NCI-H1694 treated with DMSO at 0.1 percent for 48 hours (cell line): ENCODE measurements around the gene SLC41A2.
"Not testable (repeated sequence)": the region's sequence is repeated elsewhere in the genome, so short reads cannot be mapped to it uniquely, and the experiment has no call there.

ENCODE experiments used
- DNase-seq: peaks from one replicate; lab custom pipeline; 2025; lab: John Stamatoyannopoulos, UW

The SLC41A2 gene

DNA sequence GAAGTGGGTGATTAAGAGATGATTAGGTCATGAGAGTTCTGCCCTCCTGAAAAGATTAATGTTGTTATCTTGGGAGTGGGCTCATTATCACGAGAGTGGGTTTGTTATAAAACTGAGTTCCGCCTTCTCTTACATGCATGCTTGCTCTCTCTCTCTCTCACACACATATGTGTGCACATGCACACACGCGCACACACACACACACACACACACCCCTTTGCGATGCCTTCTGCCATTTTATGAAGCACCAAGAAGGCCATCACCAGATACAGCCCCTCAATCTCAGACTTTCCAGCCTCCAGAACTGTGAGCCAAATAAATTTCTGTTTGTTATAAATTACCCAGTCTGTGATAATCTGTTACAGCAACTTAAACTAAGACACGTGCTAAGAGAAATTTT is 5.7 kb upstream of the SLC41A2 start:
- no peak for DNase-seq

DNA sequence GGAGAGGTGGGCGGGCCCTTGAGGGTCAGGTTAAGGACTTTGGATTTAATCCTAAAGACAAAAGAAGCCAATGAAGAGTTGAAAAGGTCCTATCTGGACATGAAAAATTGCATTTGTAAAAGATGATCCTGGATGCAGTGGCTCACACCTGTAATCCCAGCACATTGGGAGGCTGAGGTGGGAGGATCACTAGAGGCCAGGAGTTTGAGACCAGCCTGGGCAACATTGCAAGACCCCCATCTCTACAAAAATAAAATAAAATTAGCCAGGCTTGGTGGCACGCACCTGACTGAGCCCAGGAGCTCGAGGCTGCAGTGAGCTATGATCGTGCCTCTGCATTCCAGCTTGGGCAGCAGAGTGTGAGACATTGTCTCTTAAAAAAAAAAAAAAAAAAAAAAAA is 2.4 kb upstream of the SLC41A2 start:
- DNase-seq: no peak

DNA sequence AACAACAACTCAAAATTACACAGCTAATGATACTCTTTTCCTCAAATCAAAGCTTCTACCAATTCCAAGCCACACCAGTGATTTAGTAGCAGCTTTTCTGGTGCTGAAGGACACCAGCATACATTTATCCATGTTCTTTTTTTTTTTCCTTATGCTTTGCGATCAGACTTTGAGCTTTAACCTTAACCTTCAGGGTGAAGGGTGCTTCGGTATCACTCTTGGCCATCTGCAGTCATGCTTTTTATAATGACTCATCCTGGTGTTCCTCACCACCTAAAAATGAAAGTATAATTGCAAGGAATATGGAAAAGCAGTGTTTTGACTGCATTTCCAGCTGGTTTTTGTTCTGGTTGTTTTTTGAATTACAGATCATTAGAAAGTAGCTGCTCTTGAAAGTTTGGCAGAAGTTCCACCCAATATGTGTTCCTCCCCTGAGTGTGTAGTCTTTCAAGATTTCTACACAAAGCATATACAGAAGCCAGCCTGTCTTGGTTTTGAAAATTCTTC is 1.3 kb upstream of the SLC41A2 start:
- DNase-seq: no peak

DNA sequence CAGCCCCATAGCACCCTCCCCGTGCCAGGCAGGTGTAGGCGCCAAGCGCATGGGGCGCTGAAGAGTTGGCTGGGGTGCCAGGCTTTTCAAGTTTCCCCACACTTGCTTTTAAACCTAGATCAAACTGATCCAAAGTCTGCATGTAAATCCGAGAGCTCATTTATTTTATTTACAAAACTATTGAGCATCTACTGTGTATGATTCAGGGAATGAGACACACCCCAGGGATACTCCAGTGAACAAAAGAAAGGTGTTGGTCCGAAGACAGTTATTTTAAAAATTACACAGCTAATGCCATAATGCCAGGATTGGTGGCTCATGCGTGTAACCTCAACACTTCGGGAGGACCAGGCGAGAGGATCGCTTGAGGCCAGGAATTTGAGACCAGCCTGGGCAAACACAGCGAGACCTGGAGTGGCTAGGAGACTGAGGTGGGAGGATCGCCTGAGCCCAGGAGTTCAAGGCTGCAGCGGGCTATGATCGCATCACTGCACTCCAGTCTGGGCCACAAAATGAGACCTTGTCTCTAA is 780 bp upstream of the SLC41A2 start:
- peak; percentile 17 for DNase-seq

DNA sequence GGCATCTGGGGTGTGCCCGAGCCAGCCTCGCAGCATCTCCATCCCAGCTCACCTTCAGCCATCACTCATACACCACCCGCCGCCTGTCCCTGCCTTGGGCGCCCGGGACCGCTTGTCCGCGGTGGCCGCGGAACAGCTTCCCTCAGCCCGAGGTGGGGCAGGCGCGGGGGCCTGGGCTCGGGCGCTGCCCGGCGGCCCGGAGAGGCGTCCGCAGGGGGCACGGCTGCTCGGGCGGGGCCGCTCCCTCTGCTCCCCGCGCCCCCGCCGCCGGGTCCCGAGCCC is 430 bp downstream of the SLC41A2 start:
- DNase-seq: no peak

DNA sequence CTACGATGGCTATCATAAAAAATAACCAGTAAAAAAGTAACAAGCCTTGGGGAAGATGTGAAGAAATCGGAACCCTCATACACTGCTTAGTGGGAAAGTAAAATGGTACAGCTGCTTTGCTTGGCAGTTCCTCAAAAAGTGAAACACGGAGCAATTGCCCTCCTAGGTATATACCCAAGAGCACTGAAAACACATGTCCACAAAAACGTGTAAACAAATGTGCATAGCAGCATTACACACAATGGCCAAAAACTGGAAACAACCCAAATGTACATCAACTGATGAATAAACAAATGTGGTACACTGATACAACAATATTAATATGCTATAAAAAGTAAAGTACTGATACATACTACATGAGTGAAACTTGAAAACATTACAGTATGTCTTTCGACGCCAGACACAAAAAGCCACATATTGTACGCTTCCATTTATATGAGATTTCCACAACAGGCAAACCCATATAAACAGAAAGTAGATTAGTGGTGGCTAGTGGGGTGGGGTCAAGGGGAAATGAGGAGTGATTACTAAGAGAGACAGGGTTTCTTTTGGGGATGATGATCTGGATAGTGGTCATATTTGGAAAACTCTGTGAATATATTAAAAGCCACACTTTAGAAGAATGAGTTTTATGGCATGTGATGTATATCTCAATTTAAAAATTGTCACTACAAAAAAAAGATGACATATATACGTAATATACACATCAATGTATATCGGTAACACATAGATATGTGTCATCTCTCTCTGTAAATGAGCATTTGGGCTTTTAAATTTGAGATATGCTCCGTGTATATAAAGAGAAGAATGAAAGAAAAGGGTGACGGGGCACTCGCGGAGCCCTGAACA is 996 bp downstream of the SLC41A2 start:
- DNase-seq: no peak

DNA sequence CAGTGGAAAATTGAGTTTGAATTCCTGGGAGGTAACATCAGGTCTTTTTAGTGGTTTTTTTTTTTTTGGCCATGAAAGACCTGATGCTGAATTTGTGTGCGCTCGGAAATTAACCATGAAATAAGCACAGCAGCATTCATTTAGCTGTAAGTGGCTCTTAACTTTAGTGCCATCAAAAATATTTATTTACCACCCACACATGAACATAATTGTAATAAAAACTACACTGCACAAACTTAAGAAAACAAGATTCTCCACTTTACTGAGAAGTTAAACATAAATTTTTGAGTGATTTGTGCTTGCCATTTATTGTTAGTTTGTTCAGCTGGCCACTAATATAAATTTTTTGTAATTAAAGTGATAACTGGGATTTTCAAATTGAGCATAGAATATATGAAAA is 2.4 kb downstream of the SLC41A2 start:
- DNase-seq: no peak

DNA sequence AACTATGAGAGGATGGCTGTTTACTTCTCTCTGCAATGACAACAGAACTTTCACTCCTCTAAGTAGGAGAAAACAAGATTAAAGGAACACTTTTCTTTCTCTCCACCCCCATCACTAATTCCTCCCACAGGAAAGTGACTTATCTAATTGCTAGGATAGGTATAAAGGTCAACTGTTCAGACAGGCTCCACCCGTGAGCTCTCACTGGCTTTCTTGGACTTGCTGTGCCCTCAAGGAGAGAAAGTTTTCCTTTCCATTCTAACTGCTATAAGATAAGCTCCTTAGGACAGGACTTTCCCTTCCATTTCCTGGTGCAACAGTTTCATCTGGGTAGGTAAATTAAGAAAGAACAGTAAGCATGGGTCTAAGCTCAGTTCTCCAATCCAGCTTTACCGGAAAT is 4.8 kb downstream of the SLC41A2 start:
- no peak for DNase-seq

DNA sequence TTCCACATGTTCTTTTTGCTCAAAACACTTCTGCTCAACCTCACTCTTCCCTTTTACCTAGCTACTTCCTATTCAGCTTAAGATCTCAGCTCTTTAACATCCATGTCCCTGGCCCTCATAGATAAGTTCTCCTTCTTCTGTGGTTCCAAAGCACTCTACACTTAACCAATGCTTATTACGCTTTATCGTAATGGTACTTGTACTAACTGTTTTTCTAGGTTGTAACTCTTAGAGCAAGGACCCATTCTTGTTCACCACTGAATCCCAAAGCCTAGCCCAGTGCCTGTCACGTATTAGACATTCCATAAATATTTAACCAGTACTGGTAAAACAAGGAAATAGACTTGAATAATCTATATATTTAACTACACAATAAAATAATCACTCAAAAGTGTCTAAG is 5.3 kb downstream of the SLC41A2 start:
- no peak for DNase-seq

DNA sequence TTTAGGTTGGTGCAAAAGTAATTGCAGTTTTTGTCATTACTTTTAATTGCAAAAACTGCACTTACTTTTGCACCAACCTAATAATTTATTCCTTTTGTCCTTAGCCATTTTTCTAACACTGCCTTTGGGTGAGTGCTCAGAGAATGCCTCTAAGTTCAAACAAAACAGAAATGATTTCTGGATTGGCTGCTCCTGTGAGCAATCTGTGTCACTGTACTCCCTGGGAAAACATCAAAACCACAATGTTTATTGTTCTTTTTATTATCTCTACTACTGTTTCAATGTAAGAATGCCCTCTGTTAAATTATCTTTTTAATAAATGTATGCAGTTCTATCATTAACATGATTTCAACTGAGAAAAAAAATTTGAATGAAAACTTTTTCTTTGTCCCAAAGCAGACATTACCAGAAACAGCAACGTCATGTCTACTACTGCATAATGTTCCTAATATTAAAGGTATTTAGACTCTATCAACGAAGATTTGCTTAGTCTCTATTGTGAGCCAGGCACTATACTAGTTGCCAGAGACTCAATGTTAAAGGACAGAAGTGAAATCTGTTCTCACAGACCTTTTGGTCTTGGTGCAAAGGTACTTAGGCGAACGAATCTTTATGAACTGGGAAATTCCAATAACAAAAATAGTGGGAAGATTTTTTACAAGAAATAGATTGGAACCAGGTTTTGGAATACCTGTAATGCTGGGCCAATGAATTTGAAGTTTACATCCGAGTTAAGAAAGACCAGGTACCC is 6.2 kb downstream of the SLC41A2 start:
- DNase-seq: no peak

DNA sequence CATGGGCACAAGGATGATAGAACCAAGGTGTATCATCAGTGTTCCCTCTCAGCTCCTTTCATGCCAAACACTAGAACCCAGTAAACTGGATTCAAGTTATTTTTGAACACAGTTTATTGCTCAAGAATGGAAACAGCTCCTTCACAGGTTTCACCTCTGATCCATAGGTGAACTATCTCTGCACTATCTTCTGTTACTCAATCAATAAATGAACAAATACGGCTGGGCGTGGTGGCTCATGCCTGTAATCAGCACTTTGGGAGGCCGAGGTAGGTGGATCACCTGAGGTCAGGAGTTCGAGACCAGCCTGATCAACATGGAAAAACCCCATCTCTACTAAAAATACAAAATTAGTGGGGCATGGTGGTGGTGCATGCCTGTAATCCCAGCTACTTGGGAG is 9.4 kb downstream of the SLC41A2 start:
- DNase-seq: not testable (repeated sequence)

DNA sequence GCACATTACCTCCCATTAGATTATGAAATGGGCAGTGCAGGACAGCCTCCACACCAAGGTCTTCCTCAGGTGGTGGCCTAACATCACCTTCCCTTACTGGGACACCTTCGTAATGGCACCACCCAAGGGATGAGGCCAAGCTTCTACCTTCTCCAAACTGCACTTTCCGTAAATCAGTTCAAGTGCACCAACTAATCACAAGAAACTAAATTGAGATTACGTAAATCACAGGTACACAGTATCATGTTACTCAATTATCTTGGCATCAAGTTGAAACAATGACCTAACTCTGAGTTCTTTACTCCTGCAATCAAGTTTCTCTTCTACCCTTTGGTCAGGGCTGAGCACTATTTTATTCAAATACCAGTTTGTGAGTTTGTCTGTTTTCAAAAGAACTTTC is 13.8 kb downstream of the SLC41A2 start:
- no peak for DNase-seq

DNA sequence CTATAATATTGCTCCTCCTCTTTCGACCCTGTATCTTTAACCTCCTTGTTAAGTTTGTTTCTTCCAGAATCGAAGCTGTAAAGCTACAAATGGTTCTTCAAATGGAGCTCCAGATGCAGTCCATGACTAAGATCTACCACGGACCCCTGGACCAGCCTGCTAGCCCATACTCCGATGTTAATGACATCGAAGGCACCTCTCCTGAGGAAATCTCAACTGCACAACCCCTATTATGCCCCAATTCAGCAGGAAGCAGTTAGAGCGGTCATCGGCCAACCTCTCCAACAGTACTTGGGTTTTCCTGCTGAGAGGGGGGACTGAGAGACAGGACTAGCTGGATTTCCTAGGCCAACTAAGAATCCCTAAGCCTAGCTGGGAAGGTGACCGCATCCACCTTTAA is 14.7 kb downstream of the SLC41A2 start:
- not testable (repeated sequence) for DNase-seq

DNA sequence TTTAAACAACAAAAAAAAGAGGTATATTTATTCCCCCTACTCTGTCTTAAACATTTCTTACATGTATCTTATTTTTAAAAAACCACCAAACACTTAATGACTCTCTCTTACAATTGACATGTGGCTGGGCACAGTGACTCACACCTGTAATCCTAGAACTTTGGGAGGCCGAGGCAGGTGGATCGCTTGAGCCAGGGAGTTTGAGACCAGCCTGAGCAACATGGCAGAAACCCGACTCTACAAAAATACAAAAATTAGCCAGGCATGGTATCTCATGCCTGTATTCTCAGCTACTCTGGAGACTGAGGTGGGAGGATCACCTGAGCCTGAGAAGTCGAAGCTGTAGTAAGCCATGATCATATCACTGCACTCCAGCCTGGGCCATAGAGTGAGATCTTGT is 16.0 kb downstream of the SLC41A2 start:
- no peak for DNase-seq

DNA sequence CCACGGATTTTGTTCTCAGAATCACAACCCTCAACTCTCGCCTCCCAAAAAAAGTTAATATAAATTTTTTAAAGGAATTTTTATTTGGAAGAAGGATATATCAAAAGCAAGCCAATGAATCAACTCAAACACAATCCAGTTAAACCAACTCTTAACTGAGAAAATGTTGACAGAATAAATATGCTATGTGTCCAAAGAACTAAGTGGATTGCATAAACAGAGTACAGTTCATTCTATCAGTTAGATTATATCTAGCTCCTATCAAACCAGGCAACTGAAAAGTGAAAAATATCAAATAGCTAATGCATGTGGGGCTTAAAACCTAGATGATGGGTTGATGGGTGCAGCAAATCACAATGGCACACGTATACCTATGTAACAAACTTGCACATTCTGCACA is 16.6 kb downstream of the SLC41A2 start:
- DNase-seq: no peak

DNA sequence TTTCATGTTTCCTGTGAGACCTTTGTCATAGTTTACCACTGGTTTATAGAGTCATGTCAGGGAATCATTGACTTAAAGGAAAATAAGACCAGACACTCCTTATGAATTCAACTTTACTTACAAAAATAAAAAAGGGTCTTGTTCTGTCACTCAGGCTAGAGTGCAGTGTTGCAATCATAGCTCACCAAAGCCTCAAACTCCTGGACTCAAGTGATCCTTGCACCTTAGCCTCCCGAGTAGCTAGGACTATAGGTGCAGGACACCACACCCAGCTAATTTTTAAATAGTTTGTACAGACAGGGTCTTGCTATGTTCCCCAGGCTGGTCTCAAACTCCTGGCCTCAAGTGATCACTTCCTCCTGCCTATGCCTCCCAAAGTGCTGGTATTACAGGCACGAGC is 19.0 kb downstream of the SLC41A2 start:
- no peak for DNase-seq

DNA sequence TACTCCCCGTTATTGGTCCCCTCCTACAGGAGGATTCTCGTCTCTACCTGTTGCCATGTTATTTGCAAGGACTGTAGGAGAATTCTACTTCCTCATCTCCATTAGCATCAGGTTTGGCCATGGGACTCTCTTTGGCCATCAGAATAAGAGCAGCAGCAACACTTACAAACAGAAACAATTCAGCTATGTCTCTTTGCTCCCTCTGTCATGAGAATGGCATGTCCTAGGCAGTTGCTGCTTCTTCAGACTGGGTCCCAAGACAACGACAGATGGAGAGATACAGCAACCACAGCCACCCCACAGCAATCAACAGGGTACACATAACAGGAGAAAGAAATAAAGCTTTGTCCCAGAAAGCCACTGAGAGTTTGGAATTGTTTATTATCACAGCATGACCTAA is 19.7 kb downstream of the SLC41A2 start:
- no peak for DNase-seq

DNA sequence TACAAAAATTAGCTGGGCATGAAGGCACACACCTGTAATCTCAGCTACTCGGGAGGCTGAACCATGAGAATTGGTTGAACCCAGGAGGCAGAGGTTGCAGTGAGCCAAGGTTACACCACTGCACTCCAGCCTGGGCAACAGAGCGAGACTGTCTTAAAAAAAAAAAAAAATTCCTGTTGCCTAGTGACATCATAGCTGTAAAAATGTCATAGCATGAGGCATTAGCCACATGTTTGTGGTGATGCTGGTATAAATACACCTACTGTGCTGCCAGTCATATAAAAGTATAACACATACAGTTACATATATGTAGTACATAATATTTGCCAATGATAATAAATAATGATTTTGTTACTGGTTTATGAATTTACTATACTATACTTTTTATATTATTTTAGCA is 22.2 kb downstream of the SLC41A2 start:
- DNase-seq: no peak

DNA sequence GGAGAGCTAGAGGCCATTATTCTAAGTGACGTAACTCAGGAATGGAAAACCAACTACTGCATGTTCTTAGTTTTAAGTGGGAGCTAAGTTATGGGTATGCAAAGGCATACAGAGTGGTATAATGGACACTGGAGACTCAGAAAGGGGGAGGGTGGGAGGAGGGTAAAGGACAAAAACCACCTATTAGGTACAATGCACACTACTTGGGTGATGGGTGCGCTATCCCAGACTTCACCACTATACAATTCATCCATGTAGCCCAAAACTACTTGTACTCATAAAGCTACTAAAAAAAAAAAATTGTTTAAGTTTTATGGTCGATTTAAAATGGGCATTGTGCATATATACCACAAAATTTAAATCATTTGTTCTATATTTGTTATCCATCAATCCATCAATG is 24.3 kb downstream of the SLC41A2 start:
- no peak for DNase-seq

DNA sequence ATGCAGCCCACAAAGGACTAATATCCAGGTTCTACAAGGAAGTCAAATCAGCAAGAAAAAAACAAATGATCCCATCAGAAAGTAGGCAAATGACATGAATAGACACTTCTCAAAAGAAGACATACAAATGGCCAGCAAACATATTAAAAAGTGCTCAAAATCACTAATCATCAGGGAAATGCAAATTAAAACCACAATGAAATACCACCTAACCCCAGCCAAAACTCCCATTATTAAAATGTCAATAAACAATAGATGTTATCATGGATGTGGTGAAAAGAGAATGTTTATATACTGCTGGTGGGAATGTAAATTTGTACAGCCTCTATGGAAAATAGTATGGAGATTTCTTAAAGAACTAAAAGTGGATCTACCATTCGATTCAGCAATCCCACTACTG is 25.0 kb downstream of the SLC41A2 start:
- no peak for DNase-seq

DNA sequence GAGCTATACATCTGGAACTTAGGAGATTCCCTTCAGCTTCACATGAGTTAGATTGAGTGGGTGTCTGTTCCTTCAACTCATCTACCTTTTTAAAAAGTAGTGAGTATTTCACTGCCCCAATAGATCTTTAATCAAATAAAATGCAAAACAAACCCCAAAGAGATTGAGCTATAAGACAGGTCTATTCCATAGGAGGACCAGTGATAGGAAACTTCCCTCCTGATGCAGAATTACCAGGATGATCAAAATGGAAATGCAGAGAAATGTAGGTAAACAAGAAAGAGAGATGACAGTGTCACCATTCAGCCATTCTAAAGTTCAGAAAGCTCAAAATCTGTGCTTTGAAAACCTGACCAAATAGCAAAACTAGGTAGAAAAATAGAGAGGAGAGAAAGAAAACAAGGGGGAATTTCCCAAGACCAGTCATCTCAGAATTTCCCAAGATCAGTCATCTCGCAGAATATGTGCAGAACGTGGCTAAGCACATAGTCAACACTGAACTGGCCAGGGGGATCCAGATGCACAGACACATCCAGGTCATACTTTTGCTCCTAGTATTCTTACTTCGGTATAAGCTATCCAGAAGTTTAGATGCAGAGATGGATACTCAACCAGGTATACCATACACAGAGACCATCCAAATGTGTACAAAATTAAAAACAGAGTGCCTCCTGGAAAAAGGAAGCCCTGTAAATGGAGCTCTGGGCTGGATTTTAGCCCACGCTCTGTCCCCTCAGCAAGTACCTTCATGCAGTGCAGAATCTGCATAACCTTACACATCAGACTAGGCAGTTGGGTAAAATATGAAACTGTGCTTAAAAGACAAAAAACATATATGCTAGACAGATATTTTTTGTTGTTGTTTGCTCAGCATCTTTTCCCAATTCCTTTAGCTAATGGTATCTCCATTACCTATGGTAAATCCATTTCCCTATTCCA is 27.4 kb downstream of the SLC41A2 start:
- DNase-seq: no peak

DNA sequence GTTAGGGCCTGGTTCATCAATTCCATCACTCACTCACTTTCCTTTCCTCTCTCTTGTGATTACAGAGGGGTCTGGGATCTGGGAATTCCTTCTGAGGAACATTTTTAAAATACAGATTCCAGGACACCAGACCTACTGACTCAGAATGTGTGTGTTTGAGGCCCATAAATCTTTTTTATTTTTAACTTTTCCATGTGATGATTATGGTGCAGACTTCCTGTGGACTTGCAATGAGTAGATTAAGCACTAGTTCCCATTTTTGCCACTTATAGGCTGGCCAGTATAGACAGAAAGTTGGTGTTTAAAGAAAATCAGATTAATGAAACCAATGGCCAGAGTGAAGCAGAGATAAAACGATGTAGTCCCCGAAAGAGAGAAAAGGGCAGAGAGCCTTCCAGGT is 28.1 kb downstream of the SLC41A2 start:
- no peak for DNase-seq
